Erythroblast (primary cell): ENCODE measurements around the gene SMOC2.
"Not testable (repeated sequence)": the region's sequence is repeated elsewhere in the genome, so short reads cannot be mapped to it uniquely, and the experiment has no call there.

Experiments used
- DNase-seq, 2 experiments: peaks; one replicate each; lab custom pipeline; 2025; lab: John Stamatoyannopoulos, UW
- GATA1 ChIP-seq: IDR thresholded peaks from 2 replicates; pipeline ENCODE4 v1.6.1; 2011; ENCODE audit warnings: low read depth, mild to moderate bottlenecking, control low read depth, low read length, moderate library complexity
- POLR2A ChIP-seq: IDR thresholded peaks from 2 replicates; pipeline ENCODE4 v1.6.1; 2011; ENCODE audit warnings: mild to moderate bottlenecking, low read length

Gene SMOC2

GRCh38 chr6:168683621-168684020 is 242.6 kb downstream of the SMOC2 start:
- DNase-seq, result no peak
- no peak for TF ChIP-seq POLR2A
- TF ChIP-seq GATA1, result no peak

DNA sequence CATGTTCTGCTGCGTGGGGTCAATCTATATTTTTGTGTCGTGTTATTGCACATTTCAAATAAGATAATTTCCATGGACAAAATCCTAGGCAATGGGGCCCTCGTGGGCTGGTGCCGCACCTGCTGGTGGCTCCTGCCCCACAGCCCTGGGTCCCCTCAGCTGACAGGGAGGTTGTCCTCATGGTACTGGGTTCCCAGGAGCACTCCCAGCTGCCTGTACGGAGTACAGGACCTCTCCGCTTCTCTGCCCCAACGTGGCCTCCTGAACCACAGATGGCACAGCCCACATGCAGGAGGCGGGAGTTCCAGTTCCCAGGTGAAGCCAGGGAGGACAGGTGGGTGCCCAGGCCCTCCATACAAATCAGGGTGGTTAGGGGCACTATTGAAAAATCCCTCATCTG is 243.5 kb downstream of the SMOC2 start:
- no peak for TF ChIP-seq GATA1
- no peak for TF ChIP-seq POLR2A

DNA sequence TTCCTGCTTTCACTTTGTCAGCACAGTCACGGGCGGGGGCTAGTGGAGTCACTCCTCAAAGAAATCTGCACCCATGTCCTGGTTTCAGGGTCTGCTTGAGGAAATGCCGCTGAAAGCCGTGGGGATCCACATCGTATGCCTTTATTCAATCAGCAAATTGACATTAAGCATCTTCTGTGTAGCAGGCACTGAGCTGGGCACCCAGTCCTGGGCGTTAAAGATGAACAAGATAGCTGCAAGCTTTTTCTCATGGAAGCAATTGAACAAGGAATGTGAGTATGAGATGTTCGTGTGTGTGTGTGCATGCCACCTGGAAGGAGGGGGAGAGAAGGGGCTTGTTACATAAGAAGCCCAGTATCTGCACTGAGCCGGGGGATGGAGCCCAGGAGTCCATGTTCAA is 243.9 kb downstream of the SMOC2 start:
- TF ChIP-seq POLR2A (no peak), GATA1 (no peak)
- DNase-seq, result no peak

More for the DNA sequence above, 243.5 kb downstream of the SMOC2 start:
- DNase-seq, result no peak

- no peak for TF ChIP-seq POLR2A
- no peak for TF ChIP-seq GATA1
- no peak for DNase-seq
Measured at GRCh38 chr6:168686029-168686738, 245.2 kb downstream of the SMOC2 start.

- TF ChIP-seq POLR2A (no peak), GATA1 (no peak)
- DNase-seq, result no peak
Measured at GRCh38 chr6:168686831-168687730, 246.1 kb downstream of the SMOC2 start.

DNA sequence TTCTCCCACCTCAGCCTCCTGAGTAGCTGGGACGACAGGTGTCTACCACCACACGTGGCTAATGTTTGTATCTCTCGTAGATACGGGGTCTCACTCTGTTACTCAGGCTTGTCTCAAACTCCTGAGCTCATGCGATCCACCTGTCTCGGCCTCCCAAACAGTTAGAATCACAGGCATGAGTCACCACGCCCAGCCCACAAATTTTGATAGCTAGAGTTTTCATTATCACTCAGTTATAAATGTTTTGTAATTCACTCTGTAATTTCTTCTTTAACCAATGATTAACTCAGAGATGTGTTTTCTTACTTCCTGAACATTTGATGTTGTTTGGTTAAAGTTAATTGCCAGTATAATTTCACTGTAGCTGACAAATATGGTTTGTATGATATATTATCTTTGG is 249.3 kb downstream of the SMOC2 start:
- TF ChIP-seq POLR2A (no peak), GATA1 (no peak)

GRCh38 chr6:168691774-168692173 is 250.8 kb downstream of the SMOC2 start:
- TF ChIP-seq GATA1 (no peak), POLR2A (no peak)
- no peak for DNase-seq

More for the DNA sequence above, 249.3 kb downstream of the SMOC2 start:
- DNase-seq, result no peak

DNA sequence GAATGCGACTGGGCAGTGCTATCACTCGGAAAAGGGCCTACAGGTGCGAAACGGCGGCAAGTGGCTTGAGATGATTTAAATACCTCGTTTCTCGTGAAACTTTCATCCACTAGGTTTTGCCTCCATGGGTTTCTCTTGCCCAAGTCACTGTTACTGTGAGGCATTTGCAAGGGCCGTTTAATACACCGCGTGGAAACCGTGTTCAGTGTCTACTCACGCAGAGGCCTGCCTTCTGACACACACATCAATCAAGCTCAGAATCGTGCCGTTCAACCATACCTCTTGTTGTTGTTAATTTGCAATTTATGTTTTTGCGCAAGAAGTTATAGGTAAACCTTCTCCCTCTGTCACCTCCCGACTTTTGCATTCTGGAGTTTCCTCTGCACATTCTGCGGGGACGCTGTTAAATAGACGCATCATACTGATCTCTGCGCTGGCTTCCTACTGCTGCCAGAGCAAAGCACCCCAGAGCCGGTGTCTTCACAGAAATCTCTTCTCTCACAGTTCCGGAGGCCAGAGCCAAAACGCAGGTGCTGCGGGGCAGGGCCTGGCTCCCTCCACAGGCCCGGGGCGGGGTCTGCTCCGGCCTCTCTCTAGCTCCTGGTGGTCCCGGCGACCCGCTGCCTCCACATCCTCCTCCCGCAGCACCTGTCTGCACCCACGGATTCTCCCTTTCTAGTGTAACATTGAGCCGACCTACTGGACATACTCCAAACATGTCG is 251.4 kb downstream of the SMOC2 start:
- TF ChIP-seq GATA1, result no peak
- no peak for TF ChIP-seq POLR2A
- DNase-seq, result no peak

- DNase-seq, result not testable (repeated sequence)
Measured at GRCh38 chr6:168692915-168693257, 251.9 kb downstream of the SMOC2 start.

GRCh38 chr6:168694797-168695196 is 253.8 kb downstream of the SMOC2 start:
- not testable (repeated sequence) for DNase-seq

DNA sequence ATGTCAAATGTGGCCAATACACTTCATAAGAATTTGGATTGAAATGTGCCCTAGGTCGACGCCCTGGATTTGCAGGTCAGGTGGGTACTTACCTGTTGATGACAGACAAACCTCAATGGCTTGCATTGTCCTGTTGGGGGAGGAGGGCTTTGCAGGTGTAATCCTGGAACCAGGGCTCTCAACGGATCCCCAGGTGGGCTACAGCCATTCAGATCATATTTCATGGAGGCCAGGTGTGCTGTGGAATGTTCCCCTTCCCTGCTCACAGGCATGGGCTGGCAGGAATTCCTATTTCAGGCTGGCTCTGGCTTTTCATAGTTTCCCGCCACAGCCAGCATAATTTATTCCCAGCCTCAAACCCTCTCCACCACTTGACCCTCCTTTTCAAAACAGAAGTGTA is 254.7 kb downstream of the SMOC2 start:
- TF ChIP-seq GATA1, result no peak
- TF ChIP-seq POLR2A, result no peak
- DNase-seq, result no peak

DNA sequence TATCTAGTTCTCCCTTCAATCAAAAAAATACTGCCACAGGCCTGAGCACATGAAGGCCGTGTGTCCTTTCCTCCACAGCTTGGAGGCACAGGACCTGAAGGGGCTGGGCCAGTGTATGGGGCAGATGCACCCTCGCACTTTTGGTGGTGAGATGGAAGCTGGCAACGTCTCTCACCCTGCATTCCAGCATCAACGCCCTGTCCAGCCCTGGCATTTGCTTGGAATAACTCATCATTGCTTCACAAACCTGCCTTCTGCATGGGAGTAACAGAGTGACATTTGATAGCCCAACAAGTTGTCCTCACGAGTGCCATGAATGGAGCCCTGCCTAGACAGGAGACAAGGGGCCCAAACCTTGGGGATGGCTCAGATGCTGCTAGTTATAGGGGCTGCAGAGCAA is 257.9 kb downstream of the SMOC2 start:
- DNase-seq, result no peak

DNA sequence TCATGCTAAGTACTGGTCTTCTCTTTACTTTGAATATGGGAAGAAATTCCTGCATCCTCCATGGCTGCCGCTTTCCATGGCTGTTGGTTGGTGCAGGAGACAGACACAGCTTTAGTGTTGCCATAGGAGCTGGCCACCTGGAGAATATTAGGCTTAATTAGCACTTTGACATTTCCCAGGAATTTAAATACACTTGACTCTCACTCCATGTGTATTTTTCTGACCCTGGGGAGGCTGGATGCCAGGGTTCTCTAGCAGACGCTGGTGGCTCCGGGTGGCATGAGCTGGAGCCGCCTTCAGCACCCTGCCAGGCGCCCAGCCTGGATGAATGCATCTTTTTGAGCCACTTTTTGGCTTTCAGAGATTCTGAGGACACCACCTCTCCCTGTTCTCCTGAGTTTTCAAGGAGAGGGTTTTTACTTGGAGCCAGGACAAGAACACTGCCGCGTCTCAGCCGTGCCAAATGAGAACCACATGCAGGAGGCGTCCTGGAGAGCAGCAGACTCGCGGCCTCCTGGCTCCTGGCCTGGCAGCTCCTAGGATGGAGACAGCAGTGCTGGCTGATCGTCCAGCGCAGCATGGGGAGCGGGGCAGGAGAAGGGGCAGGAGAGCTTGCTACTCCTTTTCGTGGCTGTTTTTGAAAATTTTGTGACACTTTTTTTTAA is 258.8 kb downstream of the SMOC2 start:
- DNase-seq, result no peak
- TF ChIP-seq GATA1, result no peak
- TF ChIP-seq POLR2A, result no peak

More for the DNA sequence above, 257.9 kb downstream of the SMOC2 start:
- TF ChIP-seq GATA1, result no peak
- TF ChIP-seq POLR2A, result no peak
